T-helper 2 cell treated with Interferon-gamma antibody and Interleukin-4, amounts not matched to agents 100 ng/mL and 5 ng/mL, for 36 hours (primary cell): ENCODE data around the gene APPL2. TPM values are rescaled to one million over a fixed set of nuclear protein-coding genes. Genes with fewer than 3 reads are reported as not detected.

ENCODE experiments used
- intact Hi-C: fragments of 100-400 bp; cut with micrococcal nuclease; formaldehyde crosslinking; loops from one replicate; pipeline ENCODE4 v1.15.1; 2023
- total RNA-seq: library from RNA; stranded (reverse); gene quantifications from 2 replicates; pipeline ENCODE4 v1.2.3, GENCODE V29; 2022

Gene APPL2
- total RNA-seq, 1 donor from 2014 or later, result 24.7 TPM

GRCh38 chr12:105141320-105141922 is 94.6 kb downstream of the APPL2 start:
- intact Hi-C loops, result no loop called here

DNA sequence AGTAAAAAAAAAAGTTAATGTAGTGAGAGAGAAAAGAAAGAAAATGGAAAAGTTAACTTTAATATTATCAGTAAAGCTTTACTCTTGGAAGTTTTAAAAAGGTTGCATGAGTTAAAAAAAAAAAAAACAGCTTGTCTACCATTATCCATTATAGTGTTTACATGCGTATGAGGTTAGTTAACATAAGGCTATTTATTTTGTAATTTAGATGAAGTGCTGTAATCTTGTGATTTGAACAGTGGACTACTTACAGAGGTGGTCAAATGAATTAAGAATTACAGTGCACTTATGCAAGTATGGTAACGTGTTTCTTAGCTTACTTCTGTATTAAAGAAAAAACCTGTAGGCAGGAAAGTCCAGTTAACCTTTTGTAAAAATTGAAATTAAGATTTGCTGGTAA is 97.7 kb downstream of the APPL2 start:
- intact Hi-C loops, result no loop called here

Other genes starting within 250 kb of the APPL2 start
- gene NOPCHAP1, start 249.9 kb downstream of the APPL2 start, total RNA-seq, result 16.6 and 17.2 TPM in 2 replicates
- 0.52 and 0.73 TPM in 2 replicates for gene ALDH1L2, start 151.7 kb downstream of the APPL2 start, total RNA-seq
- 40.2 TPM in 2 replicates for gene WASHC4, start 128.4 kb downstream of the APPL2 start, total RNA-seq
- 300 and 311 TPM in 2 replicates for gene C12orf75, start 94.5 kb upstream of the APPL2 start, total RNA-seq